ENCODE results near the gene IFI27L1. TPM values are rescaled to one million over a fixed set of nuclear protein-coding genes. Genes with fewer than 3 reads are reported as not detected.

The IFI27L1 gene, protein sequence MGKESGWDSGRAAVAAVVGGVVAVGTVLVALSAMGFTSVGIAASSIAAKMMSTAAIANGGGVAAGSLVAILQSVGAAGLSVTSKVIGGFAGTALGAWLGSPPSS
- total RNA-seq: 100 to 1,000 TPM; 174 to 219 TPM
- polyA plus RNA-seq (ENCODE audit: insufficient read depth, low read depth, low replicate concordance): 209 TPM
- long read RNA-seq, donor 1, transcript IFI27L1-209 (5 exons, 680 nt): major isoform, 40 of 381 reads
- long read RNA-seq, donor 1, partial matches to known transcripts: 152 of 381 reads
- long read RNA-seq, donor 1, other reads (novel, unspliced or antisense): 184 of 381 reads
- long read RNA-seq, donor 2, transcript IFI27L1-209 (5 exons, 680 nt): major isoform, 39 of 49 reads
- long read RNA-seq, donor 2, partial matches to known transcripts: 0 of 49 reads
- long read RNA-seq, donor 2, other reads (novel, unspliced or antisense): 6 of 49 reads

DNA sequence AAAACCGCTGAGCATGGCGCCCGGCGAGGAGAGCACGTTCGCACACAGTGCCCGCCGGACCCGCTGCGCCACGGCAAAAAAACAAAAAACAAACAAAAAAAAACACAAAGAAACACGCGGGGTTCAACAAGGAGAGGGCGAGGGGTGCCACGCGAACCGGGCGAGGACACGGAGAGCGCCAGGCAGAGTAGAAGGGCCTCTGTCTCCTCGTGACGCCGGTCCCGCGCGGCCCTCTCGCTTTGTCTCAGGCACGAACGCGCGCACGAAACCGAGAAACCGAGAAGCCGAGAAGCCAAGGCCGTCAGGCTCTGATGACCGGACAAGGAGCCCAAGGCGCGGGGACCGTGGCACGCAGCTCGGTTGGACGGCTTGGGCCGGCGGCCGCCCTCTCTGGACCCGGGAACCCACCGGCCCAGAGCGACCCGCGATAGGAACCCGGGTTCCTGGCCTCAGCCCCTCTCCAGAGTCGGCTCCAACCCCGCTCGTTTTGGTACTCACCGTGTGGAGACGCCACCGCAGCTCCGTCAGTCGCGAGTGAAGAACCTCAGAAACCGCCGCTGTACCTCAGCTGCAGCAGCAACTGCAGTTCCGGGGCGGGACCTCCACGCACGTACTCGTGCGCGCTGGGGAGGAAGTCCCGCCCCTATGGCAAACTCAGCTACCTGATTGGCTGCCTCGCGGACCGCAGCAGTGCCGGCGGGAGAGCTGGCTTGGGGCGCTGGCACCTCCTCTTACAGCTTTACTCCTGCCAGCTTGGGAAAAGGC is at the start of gene IFI27L1, which contains the start of gene DDX24:
IFI27L1 (plus strand) TSS at position 690 of the 765 bp plus-strand sequence. CDS start 15,628 bp downstream, outside the sequence.
DDX24 (minus strand) TSS at position 582 of the 765 bp plus-strand sequence. CDS start 1,460 bp downstream, outside the sequence.
- no peaks in the 10 kb centered on the region for H3K9me3 ChIP-seq
- peaks cover 35% of the 10 kb centered on the region for H3K4me1 ChIP-seq
- no peaks in the 10 kb centered on the region for H3K27me3 ChIP-seq
- peak within 1 kb of the TSS; percentile 99 to 100 for H3K4me3 ChIP-seq
- peak within 1 kb of the TSS; percentile 96 to 97 for H3K27ac ChIP-seq
- peak; percentile 99 for DNase-seq
- H3K36me3 ChIP-seq (ENCODE audit: low read depth, missing control alignments): no peaks in the 10 kb centered on the region
- 1% methylated on average over 28 to 72 of the region's 77 CpGs for WGBS, 2 donors
- TF ChIP-seq, protein P1, sequence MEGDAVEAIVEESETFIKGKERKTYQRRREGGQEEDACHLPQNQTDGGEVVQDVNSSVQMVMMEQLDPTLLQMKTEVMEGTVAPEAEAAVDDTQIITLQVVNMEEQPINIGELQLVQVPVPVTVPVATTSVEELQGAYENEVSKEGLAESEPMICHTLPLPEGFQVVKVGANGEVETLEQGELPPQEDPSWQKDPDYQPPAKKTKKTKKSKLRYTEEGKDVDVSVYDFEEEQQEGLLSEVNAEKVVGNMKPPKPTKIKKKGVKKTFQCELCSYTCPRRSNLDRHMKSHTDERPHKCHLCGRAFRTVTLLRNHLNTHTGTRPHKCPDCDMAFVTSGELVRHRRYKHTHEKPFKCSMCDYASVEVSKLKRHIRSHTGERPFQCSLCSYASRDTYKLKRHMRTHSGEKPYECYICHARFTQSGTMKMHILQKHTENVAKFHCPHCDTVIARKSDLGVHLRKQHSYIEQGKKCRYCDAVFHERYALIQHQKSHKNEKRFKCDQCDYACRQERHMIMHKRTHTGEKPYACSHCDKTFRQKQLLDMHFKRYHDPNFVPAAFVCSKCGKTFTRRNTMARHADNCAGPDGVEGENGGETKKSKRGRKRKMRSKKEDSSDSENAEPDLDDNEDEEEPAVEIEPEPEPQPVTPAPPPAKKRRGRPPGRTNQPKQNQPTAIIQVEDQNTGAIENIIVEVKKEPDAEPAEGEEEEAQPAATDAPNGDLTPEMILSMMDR (IDR thresholded peaks at IDR 0.05): no peak
- TF ChIP-seq POLR2A (IDR thresholded peaks at IDR 0.05): peak; percentile 85
- intact Hi-C loops (cut with DNase I; ENCODE audit: low total_unique reads): no loop called here

DNA sequence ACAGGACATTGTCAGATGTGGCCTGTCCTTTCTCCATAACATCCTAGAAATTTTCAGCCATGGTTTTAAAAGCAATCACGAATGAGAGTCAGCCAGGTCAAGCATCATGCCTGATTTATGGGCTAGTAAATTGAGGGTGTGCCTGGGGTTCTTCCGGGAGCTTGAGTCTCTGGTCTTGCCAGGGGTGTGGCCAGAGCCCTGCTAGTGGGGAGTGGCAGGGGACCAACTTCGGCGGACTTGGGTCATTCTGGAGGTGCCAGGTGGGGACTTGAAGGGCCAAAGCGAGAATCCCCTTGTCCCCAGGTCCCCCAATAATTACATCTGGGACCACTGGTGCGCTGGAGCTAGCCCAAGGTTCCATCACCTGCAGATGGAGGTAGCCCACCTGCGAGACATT is 49.2 kb upstream of the IFI27L1 start:
- Histone ChIP-seq H3K9me3 (no peaks in the 10 kb centered on the region), H3K4me3 (no peak overlapping the region), H3K27ac (no peak overlapping the region), H3K27me3 (no peaks in the 10 kb centered on the region), H3K4me1 (no peaks in the 10 kb centered on the region), H3K36me3 (ENCODE audit: low read depth, missing control alignments) (no peaks in the 10 kb centered on the region)
- no peak for TF ChIP-seq POLR2A (IDR thresholded peaks at IDR 0.05)
- TF ChIP-seq, protein P1 (IDR thresholded peaks at IDR 0.05): no peak
- DNase-seq: no peak
- WGBS, 2 donors: 84 to 89% methylated on average over 4 to 7 of the region's 7 CpGs
- intact Hi-C loops (cut with DNase I; ENCODE audit: low total_unique reads): no loop called here

DNA sequence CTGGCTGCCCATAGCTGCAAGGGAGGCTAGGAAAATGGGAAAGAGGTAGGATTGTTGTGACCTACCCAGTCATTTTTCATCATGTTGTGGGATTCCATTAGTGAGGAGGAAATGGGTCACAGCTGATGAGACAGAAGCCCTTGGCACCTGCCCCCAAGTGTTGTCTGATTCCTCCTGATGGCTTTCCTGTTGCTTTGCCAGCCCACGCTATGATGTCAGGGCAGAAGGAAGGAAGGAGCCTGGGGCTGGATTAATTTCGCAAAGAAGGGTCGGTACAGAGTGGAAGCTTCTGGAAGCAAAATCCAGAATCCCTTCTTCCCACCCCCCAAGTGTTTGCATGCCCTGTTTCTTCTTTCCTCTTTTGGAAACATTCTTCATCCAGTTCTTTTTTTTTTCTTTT is 46.2 kb upstream of the IFI27L1 start:
- TF ChIP-seq, protein P1 (IDR thresholded peaks at IDR 0.05): no peak
- no peak for TF ChIP-seq POLR2A (IDR thresholded peaks at IDR 0.05)
- Histone ChIP-seq H3K4me3 (no peak overlapping the region), H3K27me3 (no peaks in the 10 kb centered on the region), H3K9me3 (no peaks in the 10 kb centered on the region), H3K4me1 (no peaks in the 10 kb centered on the region), H3K27ac (no peak overlapping the region), H3K36me3 (ENCODE audit: low read depth, missing control alignments) (no peaks in the 10 kb centered on the region)
- intact Hi-C loops (cut with DNase I; ENCODE audit: low total_unique reads): no loop called here
- no peak for DNase-seq
- WGBS, 2 donors: 88 to 93% methylated on average over 3 of the region's 3 CpGs

DNA sequence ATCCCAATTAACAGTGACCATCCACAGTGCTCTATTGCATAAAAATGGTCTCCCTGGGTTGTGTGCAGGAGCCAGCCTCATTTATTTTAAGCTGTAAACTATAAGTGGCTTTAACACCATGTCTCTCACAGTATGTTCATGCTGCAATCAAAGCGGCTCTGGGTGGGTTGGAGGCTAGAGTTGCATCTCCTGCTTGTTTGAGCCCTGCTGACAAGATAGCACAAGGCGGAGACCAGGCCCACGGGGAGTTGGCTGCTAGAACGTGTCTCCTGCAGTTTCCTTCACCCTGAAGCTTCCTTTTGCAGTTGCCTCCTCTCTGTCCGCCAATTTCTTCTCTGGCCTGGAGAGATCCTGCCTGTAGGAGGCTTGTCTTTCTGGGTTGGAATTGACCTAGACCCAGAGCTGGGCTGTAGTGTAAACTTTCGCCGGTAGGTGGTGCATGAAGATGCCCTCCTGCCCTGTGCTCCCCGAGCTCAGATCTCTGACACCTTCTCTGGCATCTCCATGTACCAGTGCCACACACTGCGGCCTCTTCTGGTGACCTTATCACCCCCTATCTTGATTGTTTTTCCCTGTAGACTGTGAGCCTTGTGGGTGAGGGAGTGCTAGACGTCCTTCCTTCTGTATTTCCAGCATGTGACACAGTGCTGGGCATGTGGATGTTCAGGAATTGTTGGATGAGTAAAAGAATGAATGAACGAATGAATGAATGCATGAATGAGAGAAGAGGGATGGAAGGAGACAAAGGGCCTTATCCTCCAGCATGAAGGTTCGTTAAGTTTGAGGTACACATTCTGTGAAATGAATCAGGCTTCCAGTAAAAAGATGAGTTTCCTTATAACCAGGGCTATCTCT is 44.6 kb upstream of the IFI27L1 start:
- no peak overlapping the region for H3K27ac ChIP-seq
- intact Hi-C loops (cut with DNase I; ENCODE audit: low total_unique reads): no loop called here
- 57 to 60% methylated on average over 12 of the region's 12 CpGs for WGBS, 2 donors
- no peaks in the 10 kb centered on the region for H3K36me3 ChIP-seq (ENCODE audit: low read depth, missing control alignments)
- TF ChIP-seq, protein P1 (IDR thresholded peaks at IDR 0.05): peak; percentile 72 to 77 (median 72)
- no peak for TF ChIP-seq POLR2A (IDR thresholded peaks at IDR 0.05)
- no peaks in the 10 kb centered on the region for H3K9me3 ChIP-seq
- H3K4me1 ChIP-seq: peaks cover 7% of the 10 kb centered on the region
- DNase-seq: peak; percentile 86
- no peak overlapping the region for H3K4me3 ChIP-seq
- no peaks in the 10 kb centered on the region for H3K27me3 ChIP-seq
